ENCODE data around the gene C16orf95.
"Not testable (repeated sequence)": the region's sequence is repeated elsewhere in the genome, so short reads cannot be mapped to it uniquely, and the experiment has no call there.

Gene C16orf95

GRCh38 chr16:87279094-87279658 lies 38.0 kb downstream of the C16orf95 start:
- DNase-seq = no peak

- DNase-seq = peak; percentile 24
Measured at GRCh38 chr16:87278191-87279093, 38.8 kb downstream of the C16orf95 start.

GRCh38 chr16:87276924-87277323 lies 40.3 kb downstream of the C16orf95 start:
- DNase-seq = no peak

GRCh38 chr16:87276091-87276701 lies 41.0 kb downstream of the C16orf95 start:
- no peak for DNase-seq

- DNase-seq = no peak
Measured at GRCh38 chr16:87274794-87275193, 42.4 kb downstream of the C16orf95 start.

- DNase-seq = no peak
Measured at GRCh38 chr16:87273471-87274030, 43.6 kb downstream of the C16orf95 start.

GRCh38 chr16:87271256-87271655 lies 45.9 kb downstream of the C16orf95 start:
- no peak for DNase-seq

- DNase-seq = no peak
Measured at GRCh38 chr16:87267566-87267965, 49.6 kb downstream of the C16orf95 start.

- no peak for DNase-seq
Measured at GRCh38 chr16:87266846-87267245, 50.3 kb downstream of the C16orf95 start.

GRCh38 chr16:87265261-87265660 lies 51.9 kb downstream of the C16orf95 start:
- DNase-seq = no peak

- DNase-seq = no peak
Measured at GRCh38 chr16:87264634-87265033, 52.6 kb downstream of the C16orf95 start.

- no peak for DNase-seq
Measured at GRCh38 chr16:87263418-87264052, 53.7 kb downstream of the C16orf95 start.

GRCh38 chr16:87259431-87259830 lies 57.8 kb downstream of the C16orf95 start:
- no peak for DNase-seq

GRCh38 chr16:87258653-87259052 lies 58.5 kb downstream of the C16orf95 start:
- not testable (repeated sequence) for DNase-seq

GRCh38 chr16:87255866-87256265 lies 61.3 kb downstream of the C16orf95 start:
- no peak for DNase-seq

- no peak for DNase-seq
Measured at GRCh38 chr16:87254734-87255133, 62.5 kb downstream of the C16orf95 start.

- no peak for DNase-seq
Measured at GRCh38 chr16:87254296-87254695, 62.9 kb downstream of the C16orf95 start.

GRCh38 chr16:87253536-87253935 lies 63.7 kb downstream of the C16orf95 start:
- no peak for DNase-seq
